Measurements from ENCODE around the gene CCDC90B. TPM values are rescaled to one million over a fixed set of nuclear protein-coding genes. Genes with fewer than 3 reads are reported as not detected.

CCDC90B gene
- total and polyA plus RNA-seq, 2 of the 13 experiments (the other 11 are each of a cell fraction or from before 2014, with no cell fraction given), result 17.1 to 46.1 TPM

GRCh38 chr11:83252941-83253340, 33.2 kb downstream of the CCDC90B start (continued):
- TF ChIP-seq DMAP1 (CRISPR knock-in tag; IDR thresholded peaks at IDR 0.05) (no peak), RBM39 (IDR thresholded peaks at IDR 0.05; ENCODE audit: low read depth, low read length, poor library complexity, severe bottlenecking) (no peak), RARG (CRISPR knock-in tag; IDR thresholded peaks at IDR 0.05; ENCODE audit: low read depth) (no peak), IKZF4 (CRISPR knock-in tag; IDR thresholded peaks at IDR 0.05; ENCODE audit: borderline replicate concordance, low read depth, not compliant biosample characterization) (no peak), FOXC1 (CRISPR knock-in tag; IDR thresholded peaks at IDR 0.05; ENCODE audit: borderline replicate concordance) (no peak), ZBTB21 (CRISPR knock-in tag; IDR thresholded peaks at IDR 0.05) (no peak), ZC3H13 (CRISPR knock-in tag; IDR thresholded peaks at IDR 0.05) (no peak), KLF16 (CRISPR knock-in tag; IDR thresholded peaks at IDR 0.05) (no peak), ONECUT2 (CRISPR knock-in tag; IDR thresholded peaks at IDR 0.05) (no peak), ZMAT3 (CRISPR knock-in tag; conservative IDR thresholded peaks at IDR 0.05) (no peak), ZSCAN31 (CRISPR knock-in tag; IDR thresholded peaks at IDR 0.05; ENCODE audit: low read depth) (no peak), ZFP36L2 (CRISPR knock-in tag; IDR thresholded peaks at IDR 0.05) (no peak), ZNF772 (CRISPR knock-in tag; IDR thresholded peaks at IDR 0.05) (0 out of 2 replicates have a peak, but pooled peaks have one; percentile 22), EEA1 (CRISPR knock-in tag; IDR thresholded peaks at IDR 0.05; ENCODE audit: borderline replicate concordance) (no peak), ZNF501 (CRISPR knock-in tag; IDR thresholded peaks at IDR 0.05) (no peak), HNRNPH1 (optimal IDR thresholded peaks at IDR 0.05; ENCODE audit: low read depth, low read length) (no peak), ZNF180 (CRISPR knock-in tag; IDR thresholded peaks at IDR 0.05; ENCODE audit: borderline replicate concordance, low read depth) (no peak), ZNF570 (CRISPR knock-in tag; IDR thresholded peaks at IDR 0.05; ENCODE audit: borderline replicate concordance) (no peak)
- TF ChIP-seq, protein P1, sequence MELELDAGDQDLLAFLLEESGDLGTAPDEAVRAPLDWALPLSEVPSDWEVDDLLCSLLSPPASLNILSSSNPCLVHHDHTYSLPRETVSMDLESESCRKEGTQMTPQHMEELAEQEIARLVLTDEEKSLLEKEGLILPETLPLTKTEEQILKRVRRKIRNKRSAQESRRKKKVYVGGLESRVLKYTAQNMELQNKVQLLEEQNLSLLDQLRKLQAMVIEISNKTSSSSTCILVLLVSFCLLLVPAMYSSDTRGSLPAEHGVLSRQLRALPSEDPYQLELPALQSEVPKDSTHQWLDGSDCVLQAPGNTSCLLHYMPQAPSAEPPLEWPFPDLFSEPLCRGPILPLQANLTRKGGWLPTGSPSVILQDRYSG (CRISPR knock-in tag; IDR thresholded peaks at IDR 0.05), result no peak
- TF ChIP-seq, protein P2, sequence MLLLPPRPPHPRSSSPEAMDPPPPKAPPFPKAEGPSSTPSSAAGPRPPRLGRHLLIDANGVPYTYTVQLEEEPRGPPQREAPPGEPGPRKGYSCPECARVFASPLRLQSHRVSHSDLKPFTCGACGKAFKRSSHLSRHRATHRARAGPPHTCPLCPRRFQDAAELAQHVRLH (CRISPR knock-in tag; IDR thresholded peaks at IDR 0.05; ENCODE audit: borderline replicate concordance, low read depth), result no peak
- TF ChIP-seq, protein P3, sequence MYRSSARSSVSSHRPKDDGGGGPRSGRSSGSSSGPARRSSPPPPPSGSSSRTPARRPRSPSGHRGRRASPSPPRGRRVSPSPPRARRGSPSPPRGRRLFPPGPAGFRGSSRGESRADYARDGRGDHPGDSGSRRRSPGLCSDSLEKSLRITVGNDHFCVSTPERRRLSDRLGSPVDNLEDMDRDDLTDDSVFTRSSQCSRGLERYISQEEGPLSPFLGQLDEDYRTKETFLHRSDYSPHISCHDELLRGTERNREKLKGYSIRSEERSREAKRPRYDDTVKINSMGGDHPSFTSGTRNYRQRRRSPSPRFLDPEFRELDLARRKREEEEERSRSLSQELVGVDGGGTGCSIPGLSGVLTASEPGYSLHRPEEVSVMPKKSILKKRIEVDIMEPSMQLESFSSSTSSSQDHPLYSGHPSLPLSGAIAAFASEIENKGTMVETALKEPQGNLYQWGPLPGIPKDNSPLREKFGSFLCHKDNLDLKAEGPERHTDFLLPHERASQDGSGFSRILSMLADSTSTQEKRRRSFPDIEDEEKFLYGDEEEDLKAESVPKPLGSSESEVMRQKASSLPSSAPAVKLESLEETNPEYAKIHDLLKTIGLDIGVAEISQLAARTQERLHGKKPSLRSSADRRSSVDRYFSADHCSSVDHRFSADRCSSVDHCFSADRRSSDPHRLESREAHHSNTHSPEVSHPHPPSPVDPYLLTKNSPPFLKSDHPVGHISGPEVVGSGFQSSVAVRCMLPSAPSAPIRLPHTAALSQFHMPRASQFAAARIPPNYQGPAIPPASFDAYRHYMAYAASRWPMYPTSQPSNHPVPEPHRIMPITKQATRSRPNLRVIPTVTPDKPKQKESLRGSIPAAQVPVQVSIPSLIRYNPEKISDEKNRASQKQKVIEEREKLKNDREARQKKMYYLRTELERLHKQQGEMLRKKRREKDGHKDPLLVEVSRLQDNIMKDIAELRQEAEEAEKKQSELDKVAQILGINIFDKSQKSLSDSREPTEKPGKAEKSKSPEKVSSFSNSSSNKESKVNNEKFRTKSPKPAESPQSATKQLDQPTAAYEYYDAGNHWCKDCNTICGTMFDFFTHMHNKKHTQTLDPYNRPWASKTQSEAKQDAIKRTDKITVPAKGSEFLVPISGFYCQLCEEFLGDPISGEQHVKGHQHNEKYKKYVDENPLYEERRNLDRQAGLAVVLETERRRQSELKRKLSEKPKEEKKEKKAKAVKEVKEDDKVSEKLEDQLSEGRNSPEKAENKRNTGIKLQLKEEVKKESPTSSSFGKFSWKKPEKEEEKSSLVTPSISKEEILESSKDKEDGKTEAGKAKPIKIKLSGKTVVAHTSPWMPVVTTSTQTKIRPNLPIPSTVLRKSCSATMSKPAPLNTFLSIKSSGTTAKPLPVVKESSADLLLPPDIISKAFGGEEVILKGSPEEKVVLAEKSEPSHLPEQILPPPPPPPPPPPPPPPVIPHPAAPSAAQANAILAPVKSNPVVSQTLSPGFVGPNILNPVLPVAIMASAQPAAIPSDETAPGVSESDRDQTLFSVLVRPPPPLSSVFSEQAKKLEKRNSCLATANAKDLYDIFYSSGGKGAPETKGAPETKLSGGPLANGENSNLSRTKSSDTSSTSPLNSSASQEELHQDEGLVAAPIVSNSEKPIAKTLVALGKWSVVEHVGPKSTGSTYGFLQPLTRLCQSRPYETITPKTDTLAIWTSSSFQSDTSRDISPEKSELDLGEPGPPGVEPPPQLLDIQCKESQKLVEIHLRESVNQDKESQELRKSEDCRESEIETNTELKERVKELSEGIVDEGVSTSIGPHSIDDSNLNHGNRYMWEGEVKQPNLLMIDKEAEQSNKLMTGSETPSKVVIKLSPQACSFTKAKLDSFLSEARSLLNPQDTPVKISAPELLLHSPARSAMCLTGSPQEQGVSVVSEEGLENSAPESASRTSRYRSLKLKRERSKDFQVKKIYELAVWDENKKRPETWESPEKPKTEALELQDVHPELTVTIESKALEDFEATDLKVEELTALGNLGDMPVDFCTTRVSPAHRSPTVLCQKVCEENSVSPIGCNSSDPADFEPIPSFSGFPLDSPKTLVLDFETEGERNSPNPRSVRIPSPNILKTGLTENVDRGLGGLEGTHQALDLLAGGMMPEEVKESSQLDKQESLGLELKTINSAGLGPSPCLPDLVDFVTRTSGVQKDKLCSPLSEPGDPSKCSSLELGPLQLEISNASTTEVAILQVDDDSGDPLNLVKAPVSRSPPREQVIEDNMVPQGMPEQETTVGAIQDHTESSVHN (CRISPR knock-in tag; IDR thresholded peaks at IDR 0.05), result no peak

Data from HepG2 (cell line).